ENCODE measurements around the gene FGF1. TPM values are rescaled to one million over a fixed set of nuclear protein-coding genes. Genes with fewer than 3 reads are reported as not detected.

The FGF1 gene
- total and polyA plus RNA-seq, 11 donors: 8.7 to 74.7 (median 49.0) TPM

DNA sequence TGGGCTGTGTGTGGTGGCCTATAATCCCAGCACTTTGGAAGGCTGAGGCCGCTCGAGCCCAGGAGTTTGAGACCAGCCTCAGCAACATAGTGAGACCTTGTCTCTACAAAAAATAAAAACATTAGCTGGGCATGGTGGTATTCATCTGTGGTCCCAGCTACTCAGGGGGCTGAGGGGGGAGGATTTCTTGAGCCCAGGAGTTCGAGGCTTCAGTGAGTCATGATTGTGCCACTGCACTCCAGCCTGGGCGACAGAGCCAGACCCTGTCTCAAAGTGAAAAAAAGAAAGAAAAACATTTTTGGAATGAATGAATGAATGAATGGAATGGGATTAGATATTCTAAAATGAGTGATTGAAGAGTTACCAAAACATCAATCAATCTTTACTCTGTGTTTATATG, 85.8 kb downstream of the FGF1 start:
- ATAC-seq (no peak), DNase-seq (no peak)
- Histone ChIP-seq H3K9me3 (no peaks in the 10 kb centered on the region), H3K36me3 (peaks cover 0 to 3% (median 0%) of the 10 kb centered on the region in 9 donors), H3K27me3 (peaks cover 0 to 3% (median 0%) of the 10 kb centered on the region in 9 donors), H3K4me3 (peak overlapping the region in 1 of 12 donors; percentile 34), H3K4me1 (peaks cover 0 to 45% (median 22%) of the 10 kb centered on the region in 12 donors), H3K27ac (peak overlapping the region in 10 of 12 donors; percentile 34 to 87 (median 63))
- 82 to 86% (median 85%) methylated on average over 4 of the region's 4 CpGs for WGBS, 4 donors
- no peak for TF ChIP-seq POLR2A (IDR thresholded peaks at IDR 0.05)
- TF ChIP-seq, protein P1, sequence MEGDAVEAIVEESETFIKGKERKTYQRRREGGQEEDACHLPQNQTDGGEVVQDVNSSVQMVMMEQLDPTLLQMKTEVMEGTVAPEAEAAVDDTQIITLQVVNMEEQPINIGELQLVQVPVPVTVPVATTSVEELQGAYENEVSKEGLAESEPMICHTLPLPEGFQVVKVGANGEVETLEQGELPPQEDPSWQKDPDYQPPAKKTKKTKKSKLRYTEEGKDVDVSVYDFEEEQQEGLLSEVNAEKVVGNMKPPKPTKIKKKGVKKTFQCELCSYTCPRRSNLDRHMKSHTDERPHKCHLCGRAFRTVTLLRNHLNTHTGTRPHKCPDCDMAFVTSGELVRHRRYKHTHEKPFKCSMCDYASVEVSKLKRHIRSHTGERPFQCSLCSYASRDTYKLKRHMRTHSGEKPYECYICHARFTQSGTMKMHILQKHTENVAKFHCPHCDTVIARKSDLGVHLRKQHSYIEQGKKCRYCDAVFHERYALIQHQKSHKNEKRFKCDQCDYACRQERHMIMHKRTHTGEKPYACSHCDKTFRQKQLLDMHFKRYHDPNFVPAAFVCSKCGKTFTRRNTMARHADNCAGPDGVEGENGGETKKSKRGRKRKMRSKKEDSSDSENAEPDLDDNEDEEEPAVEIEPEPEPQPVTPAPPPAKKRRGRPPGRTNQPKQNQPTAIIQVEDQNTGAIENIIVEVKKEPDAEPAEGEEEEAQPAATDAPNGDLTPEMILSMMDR (IDR thresholded peaks at IDR 0.05): no peak
- intact Hi-C loops (cut with DNase I): loop anchor here in 1 of 10 donors (5.0 kb wide), 1 partner anchor 38 kb away; no protein-coding TSS in a partner anchor

DNA sequence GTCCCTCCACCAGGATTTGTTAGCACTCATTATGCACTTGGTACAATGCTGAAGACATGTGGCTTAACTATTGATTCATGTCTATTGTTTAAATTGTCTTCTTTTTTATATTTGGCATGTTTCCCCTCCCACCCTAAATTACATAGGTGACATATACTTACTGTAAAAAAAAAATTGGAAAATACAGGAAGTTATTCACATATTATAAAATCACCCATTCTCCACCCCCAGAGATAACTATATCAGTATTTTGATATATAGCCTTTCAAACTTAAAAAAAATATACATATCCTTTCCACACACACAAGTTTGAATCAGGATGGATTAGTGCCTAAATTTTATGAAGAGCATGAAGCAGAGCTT, 87.6 kb downstream of the FGF1 start:
- TF ChIP-seq POLR2A (IDR thresholded peaks at IDR 0.05): no peak
- TF ChIP-seq, protein P1 (IDR thresholded peaks at IDR 0.05): no peak
- no peak overlapping the region for H3K27ac ChIP-seq
- peaks cover 0 to 3% (median 0%) of the 10 kb centered on the region in 9 donors for H3K27me3 ChIP-seq
- H3K36me3 ChIP-seq: peaks cover 0 to 16% (median 0%) of the 10 kb centered on the region in 9 donors
- H3K4me3 ChIP-seq: no peak overlapping the region
- H3K9me3 ChIP-seq: no peaks in the 10 kb centered on the region
- intact Hi-C loops (cut with DNase I): no loop called here
- DNase-seq: no peak
- H3K4me1 ChIP-seq: peaks cover 0 to 42% (median 22%) of the 10 kb centered on the region in 12 donors
- ATAC-seq: no peak

DNA sequence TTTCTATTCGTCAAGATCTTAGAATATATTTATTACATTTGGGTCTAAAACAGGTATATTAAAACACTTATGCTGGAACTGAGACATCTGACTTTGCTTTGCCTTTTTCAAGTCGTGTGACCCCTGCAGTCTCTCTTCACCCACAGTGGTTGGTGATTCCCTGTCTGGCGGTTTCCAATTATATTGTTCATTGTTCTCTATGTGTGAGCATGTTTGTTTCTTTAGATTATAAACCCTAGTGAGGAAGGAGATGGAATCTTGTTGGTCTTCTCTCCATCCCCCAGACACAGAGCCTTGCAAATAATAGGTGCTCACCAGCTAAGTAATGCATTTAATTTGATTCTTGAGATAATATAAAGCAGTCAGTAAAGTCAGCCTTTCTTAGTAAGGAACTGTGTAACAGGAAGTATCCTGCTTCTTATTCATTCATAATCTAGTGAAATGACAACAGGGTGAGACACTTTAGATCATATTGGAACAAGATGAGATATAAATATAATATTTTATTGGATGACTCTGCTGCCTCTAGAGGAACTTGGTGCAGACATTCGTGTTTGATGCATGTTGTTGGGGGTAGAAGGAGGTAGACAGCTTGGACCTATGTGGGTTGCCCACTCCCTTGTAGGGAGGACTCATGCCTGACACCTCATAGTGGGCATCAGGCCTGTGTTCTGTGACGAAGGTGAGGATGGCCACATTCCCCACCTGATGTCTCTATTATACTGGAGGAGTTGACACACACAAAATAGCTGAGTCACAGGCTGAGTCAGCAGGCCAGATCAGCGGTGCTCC, 88.1 kb downstream of the FGF1 start:
- intact Hi-C loops (cut with DNase I): no loop called here
- DNase-seq: no peak
- peak in 3 of 4 donors; percentile 3 to 37 (median 26) for ATAC-seq
- WGBS, 4 donors: 74 to 79% (median 77%) methylated on average over 6 of the region's 6 CpGs
- peaks cover 0 to 16% (median 0%) of the 10 kb centered on the region in 9 donors for H3K36me3 ChIP-seq
- H3K27me3 ChIP-seq: peaks cover 0 to 3% (median 0%) of the 10 kb centered on the region in 9 donors
- H3K4me3 ChIP-seq: no peak overlapping the region
- no peak for TF ChIP-seq POLR2A (IDR thresholded peaks at IDR 0.05)
- TF ChIP-seq, protein P1 (IDR thresholded peaks at IDR 0.05): no peak
- H3K4me1 ChIP-seq: peaks cover 0 to 36% (median 19%) of the 10 kb centered on the region in 12 donors
- H3K9me3 ChIP-seq: no peaks in the 10 kb centered on the region
- peak overlapping the region in 1 of 12 donors; percentile 5 for H3K27ac ChIP-seq

DNA sequence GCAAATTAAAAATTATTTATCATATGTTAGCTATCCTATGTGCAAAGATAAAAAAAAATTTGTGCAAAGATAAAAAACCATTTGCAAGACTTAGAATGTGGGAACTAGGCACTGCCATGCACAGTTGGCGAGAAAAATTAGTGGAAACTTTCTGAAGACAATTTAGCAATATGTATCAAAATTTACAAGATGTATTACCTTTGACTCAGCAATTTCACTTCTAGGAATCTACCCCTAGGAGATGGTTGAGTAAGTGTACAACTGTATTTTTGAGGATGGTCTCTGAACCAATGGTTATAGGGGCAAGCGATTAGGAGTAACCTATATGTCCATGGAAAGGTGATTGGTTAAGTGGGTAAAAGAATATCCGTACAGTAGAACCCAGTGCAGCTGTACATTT, 88.9 kb downstream of the FGF1 start:
- 94 to 99% (median 97%) methylated on average over 3 of the region's 3 CpGs for WGBS, 4 donors
- H3K4me1 ChIP-seq: peaks cover 0 to 31% (median 18%) of the 10 kb centered on the region in 12 donors
- intact Hi-C loops (cut with DNase I): no loop called here
- H3K27ac ChIP-seq: no peak overlapping the region
- peaks cover 0 to 20% (median 0%) of the 10 kb centered on the region in 9 donors for H3K36me3 ChIP-seq
- TF ChIP-seq, protein P1 (IDR thresholded peaks at IDR 0.05): no peak
- no peak for TF ChIP-seq POLR2A (IDR thresholded peaks at IDR 0.05)
- ATAC-seq (no peak), DNase-seq (no peak)
- H3K4me3 ChIP-seq: no peak overlapping the region
- no peaks in the 10 kb centered on the region for H3K9me3 ChIP-seq
- peaks cover 0 to 3% (median 0%) of the 10 kb centered on the region in 9 donors for H3K27me3 ChIP-seq

All from heart left ventricle (tissue), 16 donors.